Aorta (tissue), 5 donors: ENCODE data around the gene ANAPC15. TPM values are rescaled to one million over a fixed set of nuclear protein-coding genes. Genes with fewer than 3 reads are reported as not detected.
"Not testable (repeated sequence)": the region's sequence is repeated elsewhere in the genome, so short reads cannot be mapped to it uniquely, and the experiment has no call there.

Source experiments
- ATAC-seq: fragments of 200-7000 bp; cut with Tn5 transposase; one replicate; pipeline ENCODE4 v1.9.1; 2022; ENCODE audit warnings: moderate library complexity; ENCODE audit not compliant: low FRiP score
- DNase-seq, 2 donors: peaks; one replicate each; pipeline ENCODE4 v3.0.0-alpha.2; 2020
- H3K27ac ChIP-seq, 2 donors: one replicate each; pipeline ENCODE4 v1.5.1; 2013; ENCODE audit warnings: low read length in 2 of 2, mild to moderate bottlenecking in 2 of 2, moderate library complexity in 2 of 2, control low read depth in 1 of 2, inconsistent platforms in 1 of 2, low read depth in 1 of 2
- H3K27me3 ChIP-seq, 2 donors: one replicate each; pipeline ENCODE4 v1.6.1; 2013; ENCODE audit warnings: control low read depth in 1 of 2, low read length in 1 of 2, mild to moderate bottlenecking in 1 of 2, moderate library complexity in 1 of 2; ENCODE audit not compliant: insufficient read depth in 2 of 2, control insufficient read depth in 1 of 2
- H3K36me3 ChIP-seq, 2 donors: one replicate each; pipeline ENCODE4 v1.6.1; 2013; ENCODE audit warnings: control low read depth in 1 of 2, low read length in 1 of 2, mild to moderate bottlenecking in 1 of 2; ENCODE audit not compliant: insufficient read depth in 2 of 2, control insufficient read depth in 1 of 2
- H3K4me1 ChIP-seq, 2 donors: one replicate each; pipeline ENCODE4 v1.6.1; 2013; ENCODE audit warnings: low read length in 2 of 2, control low read depth in 1 of 2, mild to moderate bottlenecking in 1 of 2, moderate library complexity in 1 of 2; ENCODE audit not compliant: insufficient read depth in 2 of 2, control insufficient read depth in 1 of 2
- H3K4me3 ChIP-seq, 2 donors: one replicate each; pipeline ENCODE4 v1.5.1; 2013; ENCODE audit warnings: low read length in 2 of 2, control low read depth in 1 of 2, mild to moderate bottlenecking in 1 of 2
- H3K9me3 ChIP-seq: one replicate; pipeline ENCODE4 v1.6.1; 2013; ENCODE audit warnings: mild to moderate bottlenecking, low read length; ENCODE audit not compliant: control insufficient read depth
- WGBS, 2 donors: extraction: QIAGEN DNeasy Blood & Tissue Kit; methylation state at CpG; one replicate each; pipeline ENCODE4 v1.1.7; 2013; 5-methylcytosine and 5-hydroxymethylcytosine counted together
- intact Hi-C, 2 donors: fragments of 100-400 bp; cut with DNase I; formaldehyde crosslinking; loops; one replicate each; pipeline versions ENCODE4 v1.14.2 to v1.15.0; 2022
- polyA plus RNA-seq, 2 donors: library from polyadenylated mRNA; stranded (reverse); fragments of 200-250 nt; gene quantifications; one replicate each; pipeline ENCODE4 v1.2.3, GENCODE V29; 2013
- total RNA-seq, 2 donors: library from RNA; stranded (reverse); fragmentation: NEBNext Ultra II Directional; extraction: Animal tissue kit (Norgen Biotek cat#: 25700); gene quantifications; one replicate each; pipeline ENCODE4 v1.2.1, GENCODE V29; 2021
- donor health status: healthy with polysubstance abuse.
- donor health status: Bipolar disorder and iron deficiency.
- donor health status: DM: no; HTN: no; CAD: no.
- donor health status: DM: no; HTN: no; CAD: no.
- donor health status: DM: yes; HTN: yes; CAD: no.

ANAPC15 gene
- total and polyA plus RNA-seq, 4 donors = 24.6 to 71.6 (median 36.6) TPM

DNA sequence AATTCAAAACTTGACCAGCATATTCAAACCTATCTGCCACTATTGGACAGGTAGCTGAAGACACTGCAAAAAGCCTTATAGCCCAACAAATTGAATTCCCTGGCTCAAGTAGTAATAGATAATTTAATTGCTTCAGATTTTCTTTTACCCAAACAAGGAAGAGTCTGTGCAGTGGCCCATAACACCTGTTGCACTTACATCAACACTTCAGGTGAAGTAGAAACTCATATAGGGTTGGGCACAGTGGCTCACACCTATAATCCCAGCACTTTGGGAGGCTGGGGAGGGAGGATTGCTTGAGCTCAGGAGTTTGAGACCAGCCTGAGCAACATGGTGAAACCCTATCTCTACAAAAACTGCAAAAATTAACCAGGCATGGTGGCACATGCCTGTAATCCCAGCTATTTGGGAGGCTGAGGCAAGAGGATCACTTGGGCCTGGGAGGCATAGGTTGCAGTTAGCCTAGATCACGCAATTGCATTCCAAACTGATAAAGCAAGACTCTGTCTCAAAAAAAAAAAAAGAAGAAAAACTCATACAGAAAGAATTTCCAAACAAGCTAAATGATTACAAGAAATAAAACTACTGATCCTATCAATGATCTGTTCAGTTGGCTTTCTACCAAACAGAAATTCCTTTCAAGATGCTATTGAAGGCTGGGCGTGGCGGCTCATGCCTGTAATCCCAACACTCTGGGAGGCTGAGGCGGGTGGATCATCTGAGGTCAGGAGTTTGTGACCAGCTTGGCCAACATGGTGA, 32.5 kb upstream of the ANAPC15 start:
- Histone ChIP-seq H3K4me1 (no peaks in the 10 kb centered on the region), H3K27me3 (no peaks in the 10 kb centered on the region), H3K36me3 (no peaks in the 10 kb centered on the region), H3K4me3 (no peak overlapping the region), H3K27ac (no peak overlapping the region), H3K9me3 (no peaks in the 10 kb centered on the region)
- ATAC-seq (no peak), DNase-seq (no peak)
- 89 to 91% methylated on average over 4 of the region's 4 CpGs for WGBS, 2 donors
- intact Hi-C loops = loop anchor here in 1 of 2 donors (2.0 kb wide), 1 partner anchor 120 kb away; no protein-coding TSS in a partner anchor

DNA sequence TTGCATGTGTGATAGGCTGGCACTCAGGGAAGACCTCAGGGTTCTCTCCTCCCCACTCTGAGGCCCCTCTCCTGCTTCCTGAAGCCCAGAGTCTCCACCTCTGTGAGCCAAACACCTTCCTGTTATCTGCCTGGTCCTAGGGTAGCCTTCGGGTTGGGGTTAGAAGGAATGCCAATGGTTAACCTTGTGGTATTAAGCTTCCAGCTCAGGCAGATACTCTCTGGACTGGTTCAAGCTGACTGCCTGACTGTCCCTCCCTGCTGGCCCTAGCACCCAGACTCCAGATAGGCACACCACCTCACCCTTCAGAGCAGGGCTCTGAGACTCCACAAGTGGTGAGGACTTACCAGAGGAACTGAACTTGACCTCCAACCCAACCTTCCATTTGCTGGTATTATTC, 30.0 kb upstream of the ANAPC15 start:
- H3K4me3 ChIP-seq, H3K9me3 ChIP-seq, intact Hi-C loops, DNase-seq, H3K36me3 ChIP-seq, H3K27ac ChIP-seq, H3K27me3 ChIP-seq, H3K4me1 ChIP-seq, ATAC-seq: not testable (repeated sequence)
- 85 to 88% methylated on average over 1 of the region's 1 CpG for WGBS, 2 donors

DNA sequence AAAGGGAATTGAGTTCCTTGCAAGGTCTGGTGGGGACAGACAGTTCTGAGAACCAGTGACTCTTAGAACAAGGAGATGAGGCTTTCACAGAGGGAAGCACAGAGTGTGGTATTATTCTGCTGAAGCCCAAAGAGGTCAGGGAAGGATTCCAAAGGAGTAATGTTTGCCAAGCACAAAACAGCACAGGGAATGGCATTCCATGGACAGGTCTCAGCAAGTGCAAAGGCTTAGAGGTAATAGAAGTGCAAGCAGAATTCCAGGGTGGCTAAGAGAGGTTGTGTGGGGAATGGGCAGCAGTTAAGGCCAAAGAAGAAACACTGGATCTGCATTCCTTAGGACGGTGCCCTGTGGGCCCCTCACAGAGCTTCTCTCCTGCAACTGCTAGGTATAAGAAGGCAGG, 29.6 kb upstream of the ANAPC15 start:
- intact Hi-C loops, H3K36me3 ChIP-seq: not testable (repeated sequence)
- 35% methylated on average over 1 of the region's 1 CpG; no CpG with 5 or more reads in 1 of the 2 donors for WGBS, 2 donors

DNA sequence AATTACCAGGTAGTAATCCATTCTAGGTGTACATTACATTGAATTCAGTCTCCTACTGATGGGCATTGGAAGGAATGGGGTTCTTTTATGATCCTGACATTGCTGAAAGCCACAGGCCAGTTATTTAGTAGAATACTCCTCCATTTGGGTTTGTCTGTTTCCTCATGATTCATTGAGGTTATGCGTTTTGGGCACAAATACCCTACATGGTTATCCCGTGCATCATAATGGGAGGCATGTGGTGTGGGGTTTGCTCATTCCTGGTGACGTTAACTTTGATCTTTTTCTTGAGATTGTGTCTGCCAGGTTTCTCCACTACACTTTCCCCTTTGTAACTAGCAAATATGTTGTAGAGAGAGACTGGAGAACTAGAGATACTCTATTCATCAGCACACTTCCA, 28.6 kb upstream of the ANAPC15 start:
- DNase-seq (no peak), ATAC-seq (no peak)
- Histone ChIP-seq H3K27ac (no peak overlapping the region), H3K36me3 (no peaks in the 10 kb centered on the region), H3K9me3 (no peaks in the 10 kb centered on the region), H3K4me3 (no peak overlapping the region), H3K27me3 (no peaks in the 10 kb centered on the region), H3K4me1 (no peaks in the 10 kb centered on the region)
- 69% methylated on average over 3 of the region's 3 CpGs for WGBS, 2 donors
- intact Hi-C loops = no loop called here

More for the DNA sequence above, 29.6 kb upstream of the ANAPC15 start:
- H3K4me1 ChIP-seq, H3K9me3 ChIP-seq, ATAC-seq, H3K27ac ChIP-seq, H3K4me3 ChIP-seq, DNase-seq, H3K27me3 ChIP-seq: not testable (repeated sequence)

DNA sequence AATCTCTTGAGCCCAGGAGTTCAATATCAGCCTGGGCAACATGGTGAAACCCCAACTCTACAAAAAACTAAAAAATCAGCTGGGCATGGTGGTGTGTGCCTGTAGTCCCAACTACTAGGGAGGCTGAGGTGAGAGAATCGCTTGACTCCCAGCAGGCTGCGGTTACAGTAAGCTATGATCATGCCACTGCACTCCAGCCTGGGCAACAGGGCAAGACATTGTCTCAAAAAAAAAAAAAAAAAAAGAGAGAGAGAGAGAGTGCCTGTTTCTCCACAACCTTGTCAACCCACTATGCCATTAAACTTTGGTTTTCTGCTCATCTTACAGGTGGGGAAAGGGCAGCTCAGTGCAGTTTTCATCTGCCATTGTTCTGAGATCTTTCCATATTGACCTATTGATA, 28.2 kb upstream of the ANAPC15 start:
- no peaks in the 10 kb centered on the region for H3K36me3 ChIP-seq
- intact Hi-C loops = no loop called here
- WGBS, 2 donors = 90 to 91% methylated on average over 2 of the region's 2 CpGs
- no peak for DNase-seq
- H3K27me3 ChIP-seq = no peaks in the 10 kb centered on the region
- ATAC-seq = no peak
- no peaks in the 10 kb centered on the region for H3K9me3 ChIP-seq
- H3K27ac ChIP-seq = no peak overlapping the region
- no peak overlapping the region for H3K4me3 ChIP-seq
- no peaks in the 10 kb centered on the region for H3K4me1 ChIP-seq

DNA sequence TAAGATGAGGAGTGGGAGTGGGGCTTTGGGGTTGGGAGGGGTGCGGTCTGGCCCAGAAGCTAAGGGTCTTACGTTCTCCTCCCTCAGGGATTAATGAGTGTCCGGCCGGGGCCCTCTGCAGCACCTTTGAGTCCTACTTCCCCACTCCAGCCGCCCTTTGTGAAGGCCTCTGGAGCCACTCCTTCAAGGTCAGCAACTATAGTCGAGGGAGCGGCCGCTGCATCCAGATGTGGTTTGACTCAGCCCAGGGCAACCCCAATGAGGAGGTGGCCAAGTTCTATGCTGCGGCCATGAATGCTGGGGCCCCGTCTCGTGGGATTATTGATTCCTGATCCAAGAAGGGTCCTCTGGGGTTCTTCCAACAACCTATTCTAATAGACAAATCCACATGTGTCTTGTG, 27.0 kb upstream of the ANAPC15 start:
- Histone ChIP-seq H3K27ac (no peak overlapping the region), H3K4me1 (no peaks in the 10 kb centered on the region), H3K9me3 (no peaks in the 10 kb centered on the region), H3K4me3 (no peak overlapping the region), H3K36me3 (no peaks in the 10 kb centered on the region), H3K27me3 (no peaks in the 10 kb centered on the region)
- whole genome bisulfite sequencing, 2 donors = 92 to 96% methylated on average over 8 to 11 of the region's 11 CpGs
- DNase-seq (no peak), ATAC-seq (no peak)
- intact Hi-C loops = no loop called here

DNA sequence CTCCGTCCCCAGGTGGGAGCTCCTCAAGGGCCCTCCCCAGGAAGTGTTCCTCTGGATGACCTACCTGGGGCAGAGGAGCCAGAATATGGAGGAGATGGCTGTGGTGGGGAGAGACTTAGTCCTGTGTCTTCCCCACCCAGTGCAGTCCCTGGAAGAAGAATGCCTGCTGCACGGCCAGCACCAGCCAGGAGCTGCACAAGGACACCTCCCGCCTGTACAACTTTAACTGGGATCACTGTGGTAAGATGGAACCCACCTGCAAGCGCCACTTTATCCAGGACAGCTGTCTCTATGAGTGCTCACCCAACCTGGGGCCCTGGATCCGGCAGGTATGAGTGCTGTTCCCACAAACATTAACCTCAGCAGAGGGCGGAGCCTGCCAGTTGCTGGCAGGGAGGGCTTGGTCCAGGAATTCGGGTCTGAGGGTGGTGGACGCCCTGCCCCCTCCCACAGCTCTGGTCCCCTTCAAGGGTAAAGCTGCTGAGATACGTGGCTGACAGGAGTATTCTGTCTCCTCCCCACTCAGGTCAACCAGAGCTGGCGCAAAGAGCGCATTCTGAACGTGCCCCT, 26.4 kb upstream of the ANAPC15 start:
- Histone ChIP-seq H3K9me3 (no peaks in the 10 kb centered on the region), H3K4me1 (no peaks in the 10 kb centered on the region), H3K27me3 (no peaks in the 10 kb centered on the region), H3K36me3 (no peaks in the 10 kb centered on the region), H3K4me3 (no peak overlapping the region), H3K27ac (no peak overlapping the region)
- WGBS, 2 donors = 86 to 88% methylated on average over 10 to 12 of the region's 12 CpGs
- ATAC-seq (no peak), DNase-seq (no peak)
- intact Hi-C loops = no loop called here

DNA sequence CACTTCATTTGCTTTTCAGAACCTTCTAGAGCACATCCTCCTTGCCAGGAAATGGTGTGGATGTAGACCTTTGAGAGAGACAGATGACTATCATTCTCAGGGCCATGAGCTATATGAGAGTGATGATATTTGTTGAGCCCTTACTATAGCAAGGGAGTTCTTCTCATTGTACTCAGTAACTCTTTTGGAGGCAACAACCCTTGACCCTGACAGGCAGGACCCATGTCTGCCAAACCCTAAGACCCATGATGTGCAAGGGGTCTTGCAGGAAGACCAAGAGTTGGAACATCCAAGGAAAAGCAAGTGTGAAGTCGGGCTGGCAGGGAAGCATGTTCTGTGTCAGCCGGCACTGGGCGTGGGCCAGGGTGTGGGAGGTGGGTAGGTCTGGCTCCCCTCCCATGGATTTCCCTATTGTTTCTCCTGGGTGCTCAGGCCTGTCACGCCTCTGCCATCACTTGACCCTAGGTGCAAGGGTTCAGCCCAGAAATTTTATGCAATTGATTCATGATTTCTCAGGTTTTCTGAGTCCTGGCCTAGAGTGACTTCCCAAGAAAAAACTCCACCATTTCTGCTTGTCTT, 24.3 kb upstream of the ANAPC15 start:
- intact Hi-C loops = no loop called here
- no peaks in the 10 kb centered on the region for H3K9me3 ChIP-seq
- H3K4me3 ChIP-seq = no peak overlapping the region
- ATAC-seq = no peak
- 87 to 91% methylated on average over 4 of the region's 4 CpGs for WGBS, 2 donors
- no peak for DNase-seq
- no peaks in the 10 kb centered on the region for H3K4me1 ChIP-seq
- H3K36me3 ChIP-seq = no peaks in the 10 kb centered on the region
- no peak overlapping the region for H3K27ac ChIP-seq
- H3K27me3 ChIP-seq = peaks cover 0 to 1% of the 10 kb centered on the region in 2 donors
